Left ventricle myocardium inferior (tissue), 1 donor: ENCODE data around the gene UBA6. TPM values are rescaled to one million over a fixed set of nuclear protein-coding genes. Genes with fewer than 3 reads are reported as not detected.

Experiments
- DNase-seq: peaks from one replicate; pipeline ENCODE4 v3.0.0-alpha.2; 2020
- H3K27ac ChIP-seq: fragments of 200-600 bp; replicated peaks from 2 replicates; pipeline ENCODE4 v1.8.0; 2021
- H3K27me3 ChIP-seq: fragments of 200-600 bp; 2 replicates; pipeline ENCODE4 v1.8.0; 2021; ENCODE audit warnings: low read depth
- H3K36me3 ChIP-seq: fragments of 200-600 bp; 2 replicates; pipeline ENCODE4 v1.8.0; 2021
- H3K4me1 ChIP-seq: fragments of 200-600 bp; 2 replicates; pipeline ENCODE4 v1.8.0; 2021
- H3K4me3 ChIP-seq: fragments of 200-600 bp; 2 replicates; pipeline ENCODE4 v1.8.0; 2021; ENCODE audit warnings: mild to moderate bottlenecking, moderate library complexity
- H3K9me3 ChIP-seq: fragments of 200-600 bp; replicated peaks from 2 replicates; pipeline ENCODE4 v1.8.0; 2021
- CTCF ChIP-seq: fragments of 200-600 bp; IDR thresholded peaks from 2 replicates; pipeline ENCODE4 v1.8.0; 2021; ENCODE audit warnings: antibody characterized with exemption, mild to moderate bottlenecking, borderline replicate concordance
- intact Hi-C: fragments of 100-400 bp; cut with micrococcal nuclease; formaldehyde crosslinking; loops from one replicate; pipeline ENCODE4 v1.11.0; 2022
- total RNA-seq: library from RNA; stranded (reverse); fragmentation: NEBNext Ultra II Directional; extraction: Animal tissue kit (Norgen Biotek cat#: 25700); gene quantifications from one replicate; pipeline ENCODE4 v1.2.1, GENCODE V29; 2021
- donor health status: DM: no; HTN: yes; CAD: no; lungs with severe emphysema.

The UBA6 gene
- total RNA-seq, 1 donor from 2014 or later = 18.2 TPM

GRCh38 chr4:67696061-67696460, 4.9 kb downstream of the UBA6 start:
- Histone ChIP-seq H3K36me3 (peaks cover 23% of the 10 kb centered on the region), H3K27ac (no peak overlapping the region)
- no peak for TF ChIP-seq CTCF

GRCh38 chr4:67694662-67695061, 6.3 kb downstream of the UBA6 start:
- Histone ChIP-seq H3K27ac (no peak overlapping the region), H3K9me3 (peaks cover 5% of the 10 kb centered on the region), H3K4me1 (peaks cover 3% of the 10 kb centered on the region), H3K4me3 (no peak overlapping the region), H3K27me3 (no peaks in the 10 kb centered on the region), H3K36me3 (peaks cover 26% of the 10 kb centered on the region)
- intact Hi-C loops = no loop called here
- no peak for DNase-seq
- no peak for TF ChIP-seq CTCF

More at GRCh38 chr4:67696061-67696460, 4.9 kb downstream of the UBA6 start:
- Histone ChIP-seq H3K4me1 (peaks cover 15% of the 10 kb centered on the region), H3K27me3 (no peaks in the 10 kb centered on the region), H3K4me3 (no peak overlapping the region), H3K9me3 (peaks cover 5% of the 10 kb centered on the region)
- intact Hi-C loops = no loop called here
- DNase-seq = no peak

- H3K36me3 ChIP-seq = peaks cover 26% of the 10 kb centered on the region
- intact Hi-C loops = no loop called here
- H3K9me3 ChIP-seq = peaks cover 5% of the 10 kb centered on the region
Observed at GRCh38 chr4:67691328-67691727, 9.6 kb downstream of the UBA6 start.

GRCh38 chr4:67687636-67688035, 13.3 kb downstream of the UBA6 start:
- Histone ChIP-seq H3K27ac (no peak overlapping the region), H3K4me3 (no peak overlapping the region), H3K36me3 (peaks cover 18% of the 10 kb centered on the region), H3K27me3 (no peaks in the 10 kb centered on the region), H3K4me1 (no peaks in the 10 kb centered on the region), H3K9me3 (peaks cover 5% of the 10 kb centered on the region)
- no peak for DNase-seq
- no peak for TF ChIP-seq CTCF
- intact Hi-C loops = no loop called here

More at GRCh38 chr4:67691328-67691727, 9.6 kb downstream of the UBA6 start:
- no peak for DNase-seq
- Histone ChIP-seq H3K4me3 (no peak overlapping the region), H3K4me1 (no peaks in the 10 kb centered on the region), H3K27ac (no peak overlapping the region), H3K27me3 (no peaks in the 10 kb centered on the region)
- TF ChIP-seq CTCF = no peak

GRCh38 chr4:67685532-67685859, 15.5 kb downstream of the UBA6 start:
- H3K4me3 ChIP-seq = no peak overlapping the region
- H3K27me3 ChIP-seq = no peaks in the 10 kb centered on the region
- H3K36me3 ChIP-seq = peaks cover 14% of the 10 kb centered on the region
- no peaks in the 10 kb centered on the region for H3K9me3 ChIP-seq
- no peak for TF ChIP-seq CTCF
- no peak overlapping the region for H3K27ac ChIP-seq
- intact Hi-C loops = no loop called here
- no peak for DNase-seq
- H3K4me1 ChIP-seq = no peaks in the 10 kb centered on the region
